NT2/D1 (cell line): ENCODE data around the gene KRIT1.
A peak's percentile ranks its signal among the peaks of the same experiment; 100 is the strongest.
"Not testable (repeated sequence)": the region's sequence is repeated elsewhere in the genome, so short reads cannot be mapped to it uniquely, and the experiment has no call there.

Source experiments
- DNase-seq: peaks from one replicate; pipeline ENCODE4 v3.0.0-alpha.2; 2011; ENCODE audit warnings: low read depth, low spot score
- H3K27me3 ChIP-seq: 2 replicates; pipeline ENCODE4 v1.6.0; 2011; ENCODE audit warnings: mild to moderate bottlenecking; ENCODE audit not compliant: insufficient read length, insufficient read depth
- H3K36me3 ChIP-seq: 2 replicates; pipeline ENCODE4 v1.6.1; 2011; ENCODE audit warnings: mild to moderate bottlenecking, low read length, mixed read lengths; ENCODE audit not compliant: insufficient read depth, insufficient read length
- H3K4me1 ChIP-seq: 2 replicates; pipeline ENCODE4 v1.5.1; 2011; ENCODE audit not compliant: insufficient read depth, insufficient read length
- H3K4me3 ChIP-seq: 2 replicates; pipeline ENCODE4 v1.5.1; 2011; ENCODE audit warnings: low read depth; ENCODE audit not compliant: insufficient read length
- H3K9ac ChIP-seq: 2 replicates; pipeline ENCODE4 v1.6.0; 2011; ENCODE audit warnings: low read depth; ENCODE audit not compliant: insufficient read length
- H3K9me3 ChIP-seq: 2 replicates; pipeline ENCODE4 v1.5.1; 2011; ENCODE audit warnings: mild to moderate bottlenecking, low read length; ENCODE audit not compliant: insufficient read depth
- SUZ12 ChIP-seq: IDR thresholded peaks from 2 replicates; pipeline ENCODE4 v1.6.1; 2011; ENCODE audit not compliant: insufficient read length, insufficient read depth; ENCODE audit errors: extremely low read depth
- YY1 ChIP-seq: IDR thresholded peaks from 2 replicates; pipeline ENCODE4 v1.6.1; 2011; ENCODE audit not compliant: insufficient read length, insufficient read depth
- ZNF274 ChIP-seq: IDR thresholded peaks from 2 replicates; pipeline ENCODE4 v1.6.1; 2011; ENCODE audit warnings: mild to moderate bottlenecking, low read depth, low read length

KRIT1 gene

DNA sequence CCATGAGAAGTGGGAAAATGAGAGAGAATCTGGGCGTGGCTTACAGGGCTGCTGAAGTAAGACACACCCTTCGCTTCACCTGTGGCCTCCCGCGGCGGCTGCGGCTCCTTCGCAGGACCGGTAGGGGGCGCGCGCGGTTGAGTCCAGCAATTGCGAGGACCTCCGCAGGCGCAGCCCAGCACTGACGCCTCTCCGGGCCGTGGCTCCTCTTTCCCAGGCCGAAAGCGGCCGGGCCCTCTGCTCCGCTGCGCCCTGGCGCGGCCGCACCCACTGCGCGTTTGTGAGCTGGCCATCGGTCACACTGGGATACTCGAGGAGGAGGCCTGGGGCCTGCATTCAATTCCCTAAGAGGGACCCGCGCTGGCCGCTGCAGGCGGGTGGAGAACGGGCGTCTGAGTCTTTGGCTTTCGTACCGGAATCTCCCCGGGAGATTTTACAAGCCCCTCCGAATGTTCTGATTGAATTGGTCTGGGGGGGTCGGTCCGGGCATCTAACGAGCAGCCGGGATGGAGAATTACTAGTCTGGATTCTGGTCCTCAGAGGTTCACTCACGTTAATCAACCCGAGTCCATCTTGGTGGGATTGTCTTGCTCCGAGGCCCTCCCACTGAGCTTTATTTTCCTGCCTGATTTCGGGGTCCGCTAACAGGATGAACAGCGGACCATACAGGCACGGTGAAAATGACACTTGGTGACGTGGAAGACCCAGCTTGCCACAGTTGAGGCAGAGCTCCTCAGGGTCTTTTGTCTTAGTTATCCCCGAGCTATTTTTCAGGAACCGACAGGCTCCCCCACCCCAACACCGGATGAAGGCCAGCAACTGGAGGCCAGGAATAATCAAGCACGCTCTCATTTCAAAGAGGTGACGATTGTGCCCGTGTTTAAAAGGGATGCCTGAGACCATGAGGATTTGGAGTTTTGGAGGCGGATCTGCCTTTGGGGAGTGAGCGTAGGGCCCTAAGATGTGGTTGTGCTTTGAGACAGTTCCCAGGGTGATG lies 66.5 kb downstream of the KRIT1 start, which contains the start of gene LRRD1:
TSS of gene LRRD1 (minus strand) at position 215 of the 997 bp plus-strand sequence. CDS start 13,940 bp downstream, outside the sequence.
- TF ChIP-seq YY1 (no peak), ZNF274 (no peak), SUZ12 (no peak)
- H3K9ac ChIP-seq: peak within 1 kb of the TSS; percentile 46
- no peaks in the 10 kb centered on the region for H3K4me1 ChIP-seq
- H3K36me3 ChIP-seq: no peaks in the 10 kb centered on the region
- peaks cover 6% of the 10 kb centered on the region for H3K27me3 ChIP-seq
- H3K9me3 ChIP-seq: no peaks in the 10 kb centered on the region
- H3K4me3 ChIP-seq: peak within 1 kb of the TSS; percentile 49
- DNase-seq: peak; percentile 87

DNA sequence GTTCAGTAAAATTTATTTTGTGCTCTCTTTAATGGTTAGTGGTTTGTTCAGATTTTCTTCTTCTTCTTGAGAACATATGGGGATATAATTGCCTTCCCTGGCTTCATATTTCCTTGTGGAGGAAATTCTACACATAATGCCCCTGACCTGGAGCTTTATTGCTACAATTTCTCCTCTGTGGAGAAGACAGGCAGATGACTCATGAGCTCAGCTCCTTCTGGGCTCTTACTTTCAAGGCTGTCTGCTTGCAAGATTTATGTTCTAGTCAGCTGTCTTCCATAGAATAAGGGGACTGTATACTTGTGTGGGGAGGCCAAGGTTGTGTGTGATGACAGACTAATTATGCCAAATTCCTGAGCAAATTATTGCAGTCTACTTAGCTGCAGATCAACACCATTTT lies 68.4 kb downstream of the KRIT1 start:
- Histone ChIP-seq H3K9ac (no peak overlapping the region), H3K4me3 (no peak overlapping the region), H3K36me3 (no peaks in the 10 kb centered on the region), H3K4me1 (no peaks in the 10 kb centered on the region), H3K27me3 (peaks cover 6% of the 10 kb centered on the region), H3K9me3 (no peaks in the 10 kb centered on the region)
- no peak for DNase-seq
- TF ChIP-seq YY1: no peak
- TF ChIP-seq ZNF274: no peak
- TF ChIP-seq SUZ12: no peak

DNA sequence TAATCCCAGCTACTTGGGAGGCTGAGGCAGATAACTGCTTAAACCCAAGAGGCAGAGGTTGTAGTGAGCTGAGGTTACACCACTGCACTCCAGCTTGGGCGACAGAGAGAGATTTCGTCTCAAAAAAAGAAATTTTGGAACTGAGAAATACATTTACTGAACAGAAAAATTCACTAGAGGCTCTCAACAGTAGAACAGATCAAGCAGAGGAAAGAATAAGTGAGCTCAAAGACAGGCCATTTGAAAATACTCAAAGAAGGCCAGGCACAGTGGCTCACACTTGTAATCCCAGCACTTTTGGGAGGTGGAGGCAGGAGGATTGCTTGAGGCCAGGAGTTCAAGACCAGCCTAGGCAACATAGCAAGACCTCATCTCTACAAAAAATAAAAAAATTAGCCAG lies 76.2 kb downstream of the KRIT1 start:
- H3K4me3 ChIP-seq, H3K4me1 ChIP-seq, DNase-seq, H3K27me3 ChIP-seq, H3K9me3 ChIP-seq, H3K9ac ChIP-seq, H3K36me3 ChIP-seq: not testable (repeated sequence)

DNA sequence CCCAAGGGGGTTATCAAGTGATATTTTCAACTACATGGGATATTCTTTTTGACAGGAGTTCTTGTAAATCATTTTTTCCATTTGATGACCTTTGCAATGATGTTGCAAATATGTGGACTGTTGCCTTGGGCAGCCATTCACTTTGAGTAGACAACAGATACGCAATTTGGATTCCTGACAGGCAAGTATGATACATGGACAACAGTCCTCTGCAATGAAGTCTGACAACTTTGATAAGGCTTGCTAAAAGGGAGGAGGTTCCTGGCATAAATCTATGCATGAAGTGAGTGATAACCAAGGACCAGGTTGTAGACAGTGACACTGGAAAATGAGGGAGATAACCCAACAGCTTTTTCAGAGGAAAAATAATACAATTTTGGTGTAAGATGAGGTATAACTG lies 84.4 kb downstream of the KRIT1 start:
- DNase-seq: no peak
- no peak overlapping the region for H3K4me3 ChIP-seq
- no peaks in the 10 kb centered on the region for H3K4me1 ChIP-seq
- no peaks in the 10 kb centered on the region for H3K9me3 ChIP-seq
- H3K36me3 ChIP-seq: no peaks in the 10 kb centered on the region
- no peaks in the 10 kb centered on the region for H3K27me3 ChIP-seq
- no peak overlapping the region for H3K9ac ChIP-seq
- TF ChIP-seq ZNF274: no peak

DNA sequence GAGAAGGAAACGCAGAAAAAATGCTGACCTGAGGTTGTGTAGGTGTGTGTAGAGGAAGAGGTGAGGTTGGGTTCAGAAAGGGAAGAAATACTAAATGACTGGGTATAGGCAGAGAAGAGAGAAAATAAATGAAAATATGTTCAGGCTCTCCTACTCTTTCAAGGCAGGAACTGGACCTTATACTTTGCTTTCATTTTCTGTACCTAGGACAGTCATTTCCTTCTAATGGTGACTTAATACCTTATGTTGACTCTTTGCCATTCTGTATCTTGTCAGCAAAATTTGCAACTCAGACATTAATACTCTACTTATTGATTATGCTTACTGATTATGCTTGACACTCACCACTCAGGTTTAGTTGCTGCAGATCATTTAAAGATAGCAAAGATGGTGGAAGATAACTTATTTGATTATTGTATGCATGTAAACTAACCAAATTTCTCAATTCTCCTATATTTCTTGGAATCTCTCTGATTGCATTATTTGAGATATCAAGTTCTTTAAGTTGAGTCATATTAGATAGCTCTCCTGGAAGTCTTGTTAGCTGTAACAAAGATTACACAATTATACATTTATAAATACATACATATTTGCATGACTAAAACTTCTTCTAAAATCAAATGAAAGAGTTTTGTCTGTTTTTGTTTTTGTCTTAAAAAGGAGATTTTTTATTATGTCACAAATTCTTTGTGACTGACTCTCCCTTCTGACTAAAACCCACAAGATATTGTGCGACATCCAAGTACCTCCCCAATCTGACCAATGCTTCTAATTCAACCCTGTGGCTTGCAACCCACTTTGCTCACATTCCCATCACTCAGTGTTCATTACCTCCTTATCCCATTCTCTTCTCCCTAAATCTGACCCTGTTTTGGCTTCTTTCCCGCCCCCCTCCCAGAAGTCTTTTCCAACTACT lies 86.8 kb downstream of the KRIT1 start:
- H3K9ac ChIP-seq: no peak overlapping the region
- H3K9me3 ChIP-seq: no peaks in the 10 kb centered on the region
- DNase-seq: no peak
- H3K27me3 ChIP-seq: no peaks in the 10 kb centered on the region
- H3K4me1 ChIP-seq: no peaks in the 10 kb centered on the region
- TF ChIP-seq YY1 (no peak), ZNF274 (no peak), SUZ12 (no peak)
- H3K4me3 ChIP-seq: no peak overlapping the region
- H3K36me3 ChIP-seq: no peaks in the 10 kb centered on the region

DNA sequence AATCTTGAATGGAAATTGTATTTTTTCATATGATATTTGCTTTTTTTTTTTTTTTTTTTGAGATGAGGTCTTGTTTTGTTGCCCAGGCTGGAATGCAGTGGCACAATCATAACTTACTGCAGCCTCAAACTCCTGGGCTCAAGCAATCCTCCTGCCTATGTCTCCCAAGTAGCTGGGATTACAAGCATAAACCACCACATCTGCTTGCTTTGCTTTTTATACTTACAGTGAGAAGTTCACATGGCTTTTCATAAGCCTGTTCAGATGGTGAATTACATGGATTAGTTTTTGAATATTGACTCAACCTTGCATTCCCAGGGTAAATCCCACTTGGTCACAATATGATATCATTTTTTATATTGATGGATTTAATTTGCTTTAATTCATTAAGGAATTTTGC lies 88.7 kb downstream of the KRIT1 start:
- H3K9me3 ChIP-seq: no peaks in the 10 kb centered on the region
- no peak overlapping the region for H3K9ac ChIP-seq
- no peak for DNase-seq
- no peaks in the 10 kb centered on the region for H3K27me3 ChIP-seq
- H3K4me1 ChIP-seq: no peaks in the 10 kb centered on the region
- H3K4me3 ChIP-seq: no peak overlapping the region
- H3K36me3 ChIP-seq: no peaks in the 10 kb centered on the region
- no peak for TF ChIP-seq YY1
- no peak for TF ChIP-seq SUZ12
- no peak for TF ChIP-seq ZNF274

DNA sequence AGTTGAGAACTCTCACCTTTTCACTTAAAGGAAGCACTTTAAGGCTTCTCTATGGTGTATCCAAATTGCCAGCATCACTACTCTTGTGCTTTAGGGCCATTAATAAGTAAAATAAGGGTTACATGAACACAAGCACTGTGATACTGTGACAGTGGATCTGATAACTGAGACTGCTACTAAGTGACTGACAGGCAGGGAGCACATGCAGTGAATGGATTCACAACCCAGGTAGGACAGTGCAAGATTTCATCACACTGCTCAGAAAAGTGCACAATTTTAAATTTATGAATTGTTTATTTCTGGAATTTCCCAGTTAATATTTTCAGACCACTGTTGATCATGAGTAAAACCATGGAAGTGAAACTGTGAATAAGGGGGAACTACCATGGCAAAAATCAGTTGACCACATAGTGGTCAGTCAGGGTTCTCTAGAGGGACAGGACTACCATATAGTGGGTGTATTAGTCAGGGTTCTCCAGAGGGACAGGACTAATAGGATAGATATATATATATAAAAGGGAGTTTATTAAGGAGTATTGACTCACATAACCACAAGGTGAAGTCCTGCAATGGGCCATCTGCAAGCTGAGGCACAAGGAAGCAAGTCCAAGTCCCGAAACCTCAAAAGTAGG lies 90.5 kb downstream of the KRIT1 start:
- Histone ChIP-seq H3K9ac (no peak overlapping the region), H3K27me3 (no peaks in the 10 kb centered on the region), H3K9me3 (no peaks in the 10 kb centered on the region), H3K4me3 (no peak overlapping the region), H3K36me3 (no peaks in the 10 kb centered on the region), H3K4me1 (no peaks in the 10 kb centered on the region)
- TF ChIP-seq SUZ12 (no peak), ZNF274 (no peak), YY1 (no peak)
- no peak for DNase-seq
